HEK293 (cell line): ENCODE data around the gene BEND7.
A peak's percentile ranks its signal among the peaks of the same experiment; 100 is the strongest.

Source experiments
- CTCF ChIA-PET: fragments of 350-600 bp; formaldehyde crosslinking; extraction: SDS; loops from one replicate; lab custom pipeline; 2021; ENCODE audit warnings: antibody characterized with exemption; lab: Yijun Ruan, JAX
- POLR2A ChIA-PET: fragments of 300-600 bp; formaldehyde crosslinking; extraction: SDS; loops from one replicate; lab custom pipeline; 2020; ENCODE audit warnings: antibody characterized with exemption, inconsistent platforms; lab: Yijun Ruan, JAX
- H3K27ac ChIP-seq: fragments of 200-500 bp; sonication (Bioruptor generic); 2 replicates; pipeline ENCODE4 v1.5.1; 2014; ENCODE audit warnings: low read depth, low read length, control low read depth, inconsistent platforms; ENCODE audit errors: extremely low read depth
- H3K36me3 ChIP-seq, 2 experiments: fragments of 200-500 bp in 1 of 2; sonication (Bioruptor generic) in 1 of 2; 1 replicate in 1 of 2; 2 replicates in 1 of 2; pipeline ENCODE4 v1.5.1; 2014 to 2017; ENCODE audit warnings: inconsistent platforms in 2 of 2, low read length in 2 of 2; ENCODE audit not compliant: control insufficient read depth in 2 of 2, insufficient read depth in 1 of 2
- H3K4me1 ChIP-seq: fragments of 200-500 bp; sonication (Bioruptor generic); 2 replicates; pipeline ENCODE4 v1.5.1; 2014; ENCODE audit warnings: mild to moderate bottlenecking, low read length, inconsistent platforms; ENCODE audit not compliant: control insufficient read depth, insufficient read depth
- H3K4me3 ChIP-seq: 2 replicates; pipeline ENCODE4 v1.5.1; 2011; ENCODE audit warnings: low read depth, mild to moderate bottlenecking, control low read depth, low read length, moderate library complexity
- H3K9me3 ChIP-seq: fragments of 200-500 bp; sonication (Bioruptor generic); 2 replicates; pipeline ENCODE4 v1.5.1; 2014; ENCODE audit warnings: low read depth, low read length, inconsistent platforms; ENCODE audit not compliant: control insufficient read depth, insufficient read depth
- GFI1B ChIP-seq: fragments of 450-650 bp; formaldehyde crosslinking; IDR thresholded peaks from 2 replicates; pipeline ENCODE4 v1.5.1; 2016; ENCODE audit warnings: missing biosample characterization, missing genetic modification characterization
- KLF10 ChIP-seq: fragments of 450-650 bp; IDR thresholded peaks from 2 replicates; pipeline ENCODE4 v1.5.1; 2018; ENCODE audit warnings: missing biosample characterization, mild to moderate bottlenecking, missing genetic modification characterization
- KLF16 ChIP-seq: fragments of 450-650 bp; formaldehyde crosslinking; IDR thresholded peaks from 2 replicates; pipeline ENCODE4 v1.5.1; 2017; ENCODE audit warnings: missing biosample characterization, missing genetic modification characterization
- MZF1 ChIP-seq: fragments of 450-650 bp; formaldehyde crosslinking; IDR thresholded peaks from 2 replicates; pipeline ENCODE4 v1.5.1; 2017; ENCODE audit warnings: missing biosample characterization, missing genetic modification characterization, borderline replicate concordance
- RBAK ChIP-seq: fragments of 450-650 bp; formaldehyde crosslinking; IDR thresholded peaks from 2 replicates; pipeline ENCODE4 v1.5.1; 2016; ENCODE audit warnings: missing biosample characterization, missing genetic modification characterization
- REPIN1 ChIP-seq: fragments of 450-650 bp; formaldehyde crosslinking; IDR thresholded peaks from 2 replicates; pipeline ENCODE4 v1.5.1; 2017; ENCODE audit warnings: missing biosample characterization, missing genetic modification characterization, low read depth
- SCRT2 ChIP-seq: fragments of 450-650 bp; formaldehyde crosslinking; IDR thresholded peaks from 2 replicates; pipeline ENCODE4 v1.5.1; 2016; ENCODE audit warnings: missing biosample characterization, missing genetic modification characterization
- TRIM28 ChIP-seq: IDR thresholded peaks from 2 replicates; pipeline ENCODE4 v1.6.1; 2011; ENCODE audit warnings: low read length, control low read depth, borderline replicate concordance
- ZBTB20 ChIP-seq: fragments of 450-650 bp; formaldehyde crosslinking; IDR thresholded peaks from 2 replicates; pipeline ENCODE4 v1.5.1; 2016; ENCODE audit warnings: missing biosample characterization, missing genetic modification characterization
- ZNF19 ChIP-seq: fragments of 450-650 bp; formaldehyde crosslinking; IDR thresholded peaks from 2 replicates; pipeline ENCODE4; 2016; ENCODE audit warnings: missing biosample characterization, missing genetic modification characterization, low read depth
- ZNF223 ChIP-seq: fragments of 450-650 bp; formaldehyde crosslinking; IDR thresholded peaks from 2 replicates; pipeline ENCODE4 v1.5.1; 2016; ENCODE audit warnings: missing biosample characterization, missing genetic modification characterization
- ZNF239 ChIP-seq: fragments of 450-650 bp; formaldehyde crosslinking; IDR thresholded peaks from 2 replicates; pipeline ENCODE4 v1.5.1; 2016; ENCODE audit warnings: missing biosample characterization, missing genetic modification characterization
- ZNF350 ChIP-seq: fragments of 450-650 bp; formaldehyde crosslinking; IDR thresholded peaks from 2 replicates; pipeline ENCODE4 v1.5.0; 2017; ENCODE audit warnings: missing biosample characterization, mild to moderate bottlenecking, missing genetic modification characterization
- ZNF558 ChIP-seq: fragments of 450-650 bp; formaldehyde crosslinking; IDR thresholded peaks from 2 replicates; pipeline ENCODE4 v1.5.1; 2016; ENCODE audit warnings: missing biosample characterization, missing genetic modification characterization
- ZNF610 ChIP-seq: fragments of 450-650 bp; formaldehyde crosslinking; IDR thresholded peaks from 2 replicates; pipeline ENCODE4 v1.5.1; 2016; ENCODE audit warnings: missing biosample characterization, missing genetic modification characterization, borderline replicate concordance
- ZXDB ChIP-seq: fragments of 450-650 bp; formaldehyde crosslinking; IDR thresholded peaks from 2 replicates; pipeline ENCODE4 v1.5.1; 2016; ENCODE audit warnings: missing biosample characterization, missing genetic modification characterization
- TF ChIP-seq, protein P1 (sequence below): fragments of 450-650 bp; formaldehyde crosslinking; IDR thresholded peaks from 2 replicates; pipeline ENCODE4 v1.5.1; 2016; ENCODE audit warnings: missing biosample characterization, missing genetic modification characterization
- TF ChIP-seq, protein P2 (sequence below): sonication (generic); formaldehyde crosslinking; IDR thresholded peaks from 2 replicates; pipeline ENCODE4 v1.8.1; 2022; ENCODE audit warnings: mild to moderate bottlenecking, moderate library complexity, missing genetic modification reagents
- TF ChIP-seq, protein P3 (sequence below): fragments of 450-650 bp; formaldehyde crosslinking; IDR thresholded peaks from 2 replicates; pipeline ENCODE4 v1.5.1; 2017; ENCODE audit warnings: missing biosample characterization, missing genetic modification characterization
- TF ChIP-seq, protein P4 (sequence below): fragments of 450-650 bp; formaldehyde crosslinking; IDR thresholded peaks from 2 replicates; pipeline ENCODE4 v1.5.1; 2016; ENCODE audit warnings: missing biosample characterization, missing genetic modification characterization
- TF ChIP-seq, protein P5 (sequence below): fragments of 450-650 bp; formaldehyde crosslinking; IDR thresholded peaks from 2 replicates; pipeline ENCODE4 v1.5.1; 2016; ENCODE audit warnings: missing biosample characterization, missing genetic modification characterization

Gene BEND7

DNA sequence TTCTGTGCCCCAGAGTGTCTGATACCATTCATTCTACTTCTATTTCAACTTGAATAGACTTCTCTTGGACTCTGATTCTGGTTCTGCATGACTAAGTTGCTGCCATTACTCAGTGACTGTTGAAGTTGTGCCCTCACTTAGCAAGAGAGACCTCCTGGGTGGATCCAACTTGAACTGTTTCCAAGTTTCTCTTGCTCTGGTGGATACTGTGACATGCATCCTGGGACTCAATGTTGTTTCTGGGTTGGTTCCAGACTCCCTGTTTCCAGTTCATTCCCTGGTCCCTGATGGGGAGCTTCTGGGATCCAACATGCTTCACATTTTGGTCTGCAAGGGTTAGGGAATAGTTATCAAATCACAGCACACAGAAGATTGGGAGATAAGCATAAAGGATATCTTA is 31.8 kb upstream of the BEND7 start (continued):
- no peak for TF ChIP-seq REPIN1 (tag by site-specific recombination)
- TF ChIP-seq, protein P1, sequence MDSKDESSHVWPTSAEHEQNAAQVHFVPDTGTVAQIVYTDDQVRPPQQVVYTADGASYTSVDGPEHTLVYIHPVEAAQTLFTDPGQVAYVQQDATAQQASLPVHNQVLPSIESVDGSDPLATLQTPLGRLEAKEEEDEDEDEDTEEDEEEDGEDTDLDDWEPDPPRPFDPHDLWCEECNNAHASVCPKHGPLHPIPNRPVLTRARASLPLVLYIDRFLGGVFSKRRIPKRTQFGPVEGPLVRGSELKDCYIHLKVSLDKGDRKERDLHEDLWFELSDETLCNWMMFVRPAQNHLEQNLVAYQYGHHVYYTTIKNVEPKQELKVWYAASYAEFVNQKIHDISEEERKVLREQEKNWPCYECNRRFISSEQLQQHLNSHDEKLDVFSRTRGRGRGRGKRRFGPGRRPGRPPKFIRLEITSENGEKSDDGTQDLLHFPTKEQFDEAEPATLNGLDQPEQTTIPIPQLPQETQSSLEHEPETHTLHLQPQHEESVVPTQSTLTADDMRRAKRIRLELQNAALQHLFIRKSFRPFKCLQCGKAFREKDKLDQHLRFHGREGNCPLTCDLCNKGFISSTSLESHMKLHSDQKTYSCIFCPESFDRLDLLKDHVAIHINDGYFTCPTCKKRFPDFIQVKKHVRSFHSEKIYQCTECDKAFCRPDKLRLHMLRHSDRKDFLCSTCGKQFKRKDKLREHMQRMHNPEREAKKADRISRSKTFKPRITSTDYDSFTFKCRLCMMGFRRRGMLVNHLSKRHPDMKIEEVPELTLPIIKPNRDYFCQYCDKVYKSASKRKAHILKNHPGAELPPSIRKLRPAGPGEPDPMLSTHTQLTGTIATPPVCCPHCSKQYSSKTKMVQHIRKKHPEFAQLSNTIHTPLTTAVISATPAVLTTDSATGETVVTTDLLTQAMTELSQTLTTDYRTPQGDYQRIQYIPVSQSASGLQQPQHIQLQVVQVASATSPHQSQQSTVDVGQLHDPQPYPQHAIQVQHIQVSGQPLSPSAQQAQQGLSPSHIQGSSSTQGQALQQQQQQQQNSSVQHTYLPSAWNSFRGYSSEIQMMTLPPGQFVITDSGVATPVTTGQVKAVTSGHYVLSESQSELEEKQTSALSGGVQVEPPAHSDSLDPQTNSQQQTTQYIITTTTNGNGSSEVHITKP (tag by site-specific recombination), result 0 out of 2 replicates have a peak, but pooled peaks have one; percentile 31
- TF ChIP-seq ZNF19 (tag by site-specific recombination), result no peak
- TF ChIP-seq, protein P2, sequence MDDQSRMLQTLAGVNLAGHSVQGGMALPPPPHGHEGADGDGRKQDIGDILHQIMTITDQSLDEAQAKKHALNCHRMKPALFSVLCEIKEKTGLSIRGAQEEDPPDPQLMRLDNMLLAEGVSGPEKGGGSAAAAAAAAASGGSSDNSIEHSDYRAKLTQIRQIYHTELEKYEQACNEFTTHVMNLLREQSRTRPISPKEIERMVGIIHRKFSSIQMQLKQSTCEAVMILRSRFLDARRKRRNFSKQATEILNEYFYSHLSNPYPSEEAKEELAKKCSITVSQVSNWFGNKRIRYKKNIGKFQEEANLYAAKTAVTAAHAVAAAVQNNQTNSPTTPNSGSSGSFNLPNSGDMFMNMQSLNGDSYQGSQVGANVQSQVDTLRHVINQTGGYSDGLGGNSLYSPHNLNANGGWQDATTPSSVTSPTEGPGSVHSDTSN, result no peak

DNA sequence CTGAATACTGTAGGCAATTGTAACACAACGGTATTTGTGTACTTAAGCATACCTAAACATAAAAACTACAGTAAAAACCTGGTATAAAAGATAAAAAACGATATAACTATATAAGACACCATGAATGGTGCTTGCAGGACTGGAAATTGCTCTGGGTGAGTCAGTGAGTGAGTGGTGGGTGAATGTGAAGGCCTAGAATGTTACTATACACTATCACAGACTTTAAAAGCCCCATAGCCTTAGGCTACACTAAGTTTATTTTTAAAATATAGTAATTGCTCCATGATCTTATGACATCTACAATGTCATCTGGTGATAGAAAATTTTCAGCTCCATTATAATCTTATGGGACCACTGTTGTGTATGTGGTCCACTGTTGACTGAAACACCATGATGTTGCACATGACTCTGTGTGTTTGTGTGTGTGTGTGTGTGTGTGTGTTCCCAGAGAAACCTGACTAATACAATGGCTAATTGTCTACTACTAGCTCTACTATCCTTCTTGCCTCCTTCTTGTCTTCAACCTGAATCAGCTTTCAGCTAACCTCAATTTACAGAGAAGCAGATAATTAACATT is 30.4 kb upstream of the BEND7 start:
- no peak overlapping the region for H3K4me3 ChIP-seq
- ChIA-PET CTCF (interaction anchor here (0.6 kb wide), 1 partner anchor 9 kb away, joined by 4 read pairs; no protein-coding TSS in a partner anchor), POLR2A (no interaction called here)
- H3K27ac ChIP-seq, result no peak overlapping the region
- TF ChIP-seq ZNF558 (tag by site-specific recombination) (no peak), TRIM28 (no peak), ZNF350 (tag by site-specific recombination) (no peak), SCRT2 (tag by site-specific recombination) (no peak), RBAK (tag by site-specific recombination) (no peak), MZF1 (tag by site-specific recombination) (no peak), ZNF223 (tag by site-specific recombination) (no peak), ZBTB20 (tag by site-specific recombination) (no peak), KLF10 (tag by site-specific recombination) (no peak), KLF16 (tag by site-specific recombination) (no peak), GFI1B (tag by site-specific recombination) (no peak), ZNF610 (tag by site-specific recombination) (no peak), ZXDB (tag by site-specific recombination) (no peak), ZNF239 (tag by site-specific recombination) (no peak)
- TF ChIP-seq, protein P3, sequence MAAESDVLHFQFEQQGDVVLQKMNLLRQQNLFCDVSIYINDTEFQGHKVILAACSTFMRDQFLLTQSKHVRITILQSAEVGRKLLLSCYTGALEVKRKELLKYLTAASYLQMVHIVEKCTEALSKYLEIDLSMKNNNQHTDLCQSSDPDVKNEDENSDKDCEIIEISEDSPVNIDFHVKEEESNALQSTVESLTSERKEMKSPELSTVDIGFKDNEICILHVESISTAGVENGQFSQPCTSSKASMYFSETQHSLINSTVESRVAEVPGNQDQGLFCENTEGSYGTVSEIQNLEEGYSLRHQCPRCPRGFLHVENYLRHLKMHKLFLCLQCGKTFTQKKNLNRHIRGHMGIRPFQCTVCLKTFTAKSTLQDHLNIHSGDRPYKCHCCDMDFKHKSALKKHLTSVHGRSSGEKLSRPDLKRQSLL (tag by site-specific recombination), result no peak
- TF ChIP-seq, protein P4, sequence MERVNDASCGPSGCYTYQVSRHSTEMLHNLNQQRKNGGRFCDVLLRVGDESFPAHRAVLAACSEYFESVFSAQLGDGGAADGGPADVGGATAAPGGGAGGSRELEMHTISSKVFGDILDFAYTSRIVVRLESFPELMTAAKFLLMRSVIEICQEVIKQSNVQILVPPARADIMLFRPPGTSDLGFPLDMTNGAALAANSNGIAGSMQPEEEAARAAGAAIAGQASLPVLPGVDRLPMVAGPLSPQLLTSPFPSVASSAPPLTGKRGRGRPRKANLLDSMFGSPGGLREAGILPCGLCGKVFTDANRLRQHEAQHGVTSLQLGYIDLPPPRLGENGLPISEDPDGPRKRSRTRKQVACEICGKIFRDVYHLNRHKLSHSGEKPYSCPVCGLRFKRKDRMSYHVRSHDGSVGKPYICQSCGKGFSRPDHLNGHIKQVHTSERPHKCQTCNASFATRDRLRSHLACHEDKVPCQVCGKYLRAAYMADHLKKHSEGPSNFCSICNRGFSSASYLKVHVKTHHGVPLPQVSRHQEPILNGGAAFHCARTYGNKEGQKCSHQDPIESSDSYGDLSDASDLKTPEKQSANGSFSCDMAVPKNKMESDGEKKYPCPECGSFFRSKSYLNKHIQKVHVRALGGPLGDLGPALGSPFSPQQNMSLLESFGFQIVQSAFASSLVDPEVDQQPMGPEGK (tag by site-specific recombination), result no peak
- TF ChIP-seq, protein P5, sequence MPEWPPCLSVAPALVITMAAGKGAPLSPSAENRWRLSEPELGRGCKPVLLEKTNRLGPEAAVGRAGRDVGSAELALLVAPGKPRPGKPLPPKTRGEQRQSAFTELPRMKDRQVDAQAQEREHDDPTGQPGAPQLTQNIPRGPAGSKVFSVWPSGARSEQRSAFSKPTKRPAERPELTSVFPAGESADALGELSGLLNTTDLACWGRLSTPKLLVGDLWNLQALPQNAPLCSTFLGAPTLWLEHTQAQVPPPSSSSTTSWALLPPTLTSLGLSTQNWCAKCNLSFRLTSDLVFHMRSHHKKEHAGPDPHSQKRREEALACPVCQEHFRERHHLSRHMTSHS (tag by site-specific recombination), result no peak
- no peaks in the 10 kb centered on the region; the same call in 1 of the 2 replicates for H3K4me1 ChIP-seq
- no peaks in the 10 kb centered on the region for H3K36me3 ChIP-seq
- H3K9me3 ChIP-seq, result no peaks in the 10 kb centered on the region
